C1 segment of cervical spinal cord (tissue), 14 donors: Measurements from ENCODE around the gene NTN1.
A peak's percentile ranks its signal among the peaks of the same experiment; 100 is the strongest.

Source experiments
- DNase-seq, 14 donors: peaks; one replicate each; lab custom pipeline; 2025; lab: John Stamatoyannopoulos, UW

NTN1 gene

GRCh38 chr17:9189870-9190269 lies 168.6 kb downstream of the NTN1 start:
- DNase-seq = no peak

- no peak for DNase-seq
These were observed 170.7 kb downstream of the NTN1 start for GRCh38 chr17:9192010-9192409.

- DNase-seq = no peak
These were observed 174.1 kb downstream of the NTN1 start for GRCh38 chr17:9195411-9195810.

GRCh38 chr17:9195961-9196670 lies 174.8 kb downstream of the NTN1 start:
- no peak for DNase-seq

- no peak for DNase-seq
These were observed 178.6 kb downstream of the NTN1 start for GRCh38 chr17:9199571-9200551.

- no peak for DNase-seq
These were observed 179.5 kb downstream of the NTN1 start for GRCh38 chr17:9200699-9201359.

GRCh38 chr17:9202532-9202931 lies 181.2 kb downstream of the NTN1 start:
- DNase-seq = no peak

- no peak for DNase-seq
These were observed 182.6 kb downstream of the NTN1 start for GRCh38 chr17:9203771-9204425.

GRCh38 chr17:9204637-9205329 lies 183.5 kb downstream of the NTN1 start:
- DNase-seq = no peak

- peak in 2 of 14 donors; percentile 11 to 44 for DNase-seq
These were observed 184.5 kb downstream of the NTN1 start for GRCh38 chr17:9205520-9206409.

- no peak for DNase-seq
These were observed 185.0 kb downstream of the NTN1 start for GRCh38 chr17:9206410-9206703.

- no peak for DNase-seq
These were observed 185.5 kb downstream of the NTN1 start for GRCh38 chr17:9206741-9207332.

- DNase-seq = no peak
These were observed 187.2 kb downstream of the NTN1 start for GRCh38 chr17:9208381-9209105.

GRCh38 chr17:9209347-9209746 lies 188.0 kb downstream of the NTN1 start:
- DNase-seq = no peak

- DNase-seq = no peak
These were observed 188.6 kb downstream of the NTN1 start for GRCh38 chr17:9209781-9210370.

GRCh38 chr17:9211133-9211765 lies 189.9 kb downstream of the NTN1 start:
- DNase-seq = no peak

- peak in 2 of 14 donors; percentile 60 to 95 for DNase-seq
These were observed 191.3 kb downstream of the NTN1 start for GRCh38 chr17:9212376-9213302.
